ENCODE data around the gene CCDC142.

The CCDC142 gene, protein sequence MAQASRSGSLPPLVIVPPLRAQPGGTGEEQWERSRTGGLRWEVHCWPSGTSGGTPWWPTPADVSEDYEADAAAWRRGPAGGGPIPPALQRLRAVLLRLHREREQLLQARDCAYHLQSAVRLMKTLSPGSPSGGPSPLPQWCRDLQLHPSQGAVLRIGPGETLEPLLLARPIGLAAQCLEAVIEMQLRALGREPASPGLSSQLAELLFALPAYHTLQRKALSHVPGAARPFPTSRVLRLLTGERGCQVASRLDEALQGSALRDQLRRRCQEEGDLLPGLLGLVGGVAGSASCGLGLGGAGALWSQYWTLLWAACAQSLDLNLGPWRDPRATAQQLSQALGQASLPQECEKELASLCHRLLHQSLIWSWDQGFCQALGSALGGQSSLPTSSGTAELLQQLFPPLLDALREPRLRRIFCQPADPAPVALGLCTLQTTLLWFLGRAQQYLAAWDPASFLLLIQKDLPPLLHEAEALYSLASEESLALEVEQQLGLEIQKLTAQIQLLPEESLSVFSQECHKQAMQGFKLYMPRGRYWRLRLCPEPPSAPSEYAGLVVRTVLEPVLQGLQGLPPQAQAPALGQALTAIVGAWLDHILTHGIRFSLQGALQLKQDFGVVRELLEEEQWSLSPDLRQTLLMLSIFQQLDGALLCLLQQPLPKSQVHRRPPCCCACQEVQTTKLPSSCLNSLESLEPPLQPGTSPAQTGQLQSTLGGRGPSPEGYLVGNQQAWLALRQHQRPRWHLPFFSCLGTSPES

GRCh38 chr2:74482801-74483674, at the start of gene CCDC142, which contains the start of gene TTC31:
CCDC142 (minus strand) TSS chr2:74482998; CDS start chr2:74482837, 161 bp downstream.
TTC31 (plus strand) TSS chr2:74483081; CDS start chr2:74483096, 15 bp downstream.
- Histone ChIP-seq H3K4me3 (ENCODE audit: low read depth in 1 of 2, low read length in 2 of 2) (peak within 1 kb of the TSS; percentile 92 to 96), H3K27ac (ENCODE audit: low read depth, low read length) (peak within 1 kb of the TSS; percentile 84), H3K4me1 (ENCODE audit: control insufficient read depth in 1 of 2, insufficient read depth in 2 of 2, low read length in 2 of 2) (peaks cover 21 to 29% of the 10 kb centered on the region in 2 donors), H3K36me3 (ENCODE audit: control insufficient read depth in 1 of 2, insufficient read depth in 2 of 2, low read length in 2 of 2) (peaks cover 0 to 28% of the 10 kb centered on the region in 2 donors), H3K9me3 (ENCODE audit: control insufficient read depth in 1 of 2, low read length in 2 of 2) (no peaks in the 10 kb centered on the region), H3K27me3 (ENCODE audit: control insufficient read depth in 1 of 2, insufficient read depth in 2 of 2, low read length in 2 of 2) (no peaks in the 10 kb centered on the region), H3K9ac (ENCODE audit: low read depth in 1 of 2, low read length in 2 of 2) (peak within 1 kb of the TSS; percentile 67 to 98)

DNA sequence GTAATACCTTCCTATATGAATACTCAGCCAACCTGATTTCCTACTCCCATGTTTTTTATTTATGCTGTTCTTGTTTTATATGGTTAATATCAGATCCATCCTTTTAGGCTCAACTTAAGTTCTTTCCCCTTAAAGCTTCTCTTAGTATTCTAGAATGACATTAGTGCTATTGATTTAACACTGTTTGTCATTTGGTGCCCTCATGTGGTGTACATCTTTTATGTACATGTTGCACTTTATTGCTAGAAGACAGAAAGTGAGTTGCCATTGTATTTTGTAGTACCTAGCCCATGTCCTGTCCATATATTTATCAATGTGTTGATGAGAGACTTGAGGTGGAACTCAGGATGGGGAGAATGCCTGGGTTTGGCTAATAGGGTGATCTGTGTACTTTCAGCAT, 49.4 kb upstream of the CCDC142 start:
- no peak overlapping the region for H3K4me3 ChIP-seq (ENCODE audit: low read depth in 1 of 2, low read length in 2 of 2)
- H3K9me3 ChIP-seq (ENCODE audit: control insufficient read depth in 1 of 2, low read length in 2 of 2) = no peaks in the 10 kb centered on the region
- H3K27me3 ChIP-seq (ENCODE audit: control insufficient read depth in 1 of 2, insufficient read depth in 2 of 2, low read length in 2 of 2) = no peaks in the 10 kb centered on the region
- no peak overlapping the region for H3K27ac ChIP-seq (ENCODE audit: low read depth, low read length)
- peaks cover 10 to 30% of the 10 kb centered on the region in 2 donors for H3K36me3 ChIP-seq (ENCODE audit: control insufficient read depth in 1 of 2, insufficient read depth in 2 of 2, low read length in 2 of 2)
- peaks cover 22 to 33% of the 10 kb centered on the region in 2 donors for H3K4me1 ChIP-seq (ENCODE audit: control insufficient read depth in 1 of 2, insufficient read depth in 2 of 2, low read length in 2 of 2)
- H3K9ac ChIP-seq (ENCODE audit: low read depth in 1 of 2, low read length in 2 of 2) = no peak overlapping the region

DNA sequence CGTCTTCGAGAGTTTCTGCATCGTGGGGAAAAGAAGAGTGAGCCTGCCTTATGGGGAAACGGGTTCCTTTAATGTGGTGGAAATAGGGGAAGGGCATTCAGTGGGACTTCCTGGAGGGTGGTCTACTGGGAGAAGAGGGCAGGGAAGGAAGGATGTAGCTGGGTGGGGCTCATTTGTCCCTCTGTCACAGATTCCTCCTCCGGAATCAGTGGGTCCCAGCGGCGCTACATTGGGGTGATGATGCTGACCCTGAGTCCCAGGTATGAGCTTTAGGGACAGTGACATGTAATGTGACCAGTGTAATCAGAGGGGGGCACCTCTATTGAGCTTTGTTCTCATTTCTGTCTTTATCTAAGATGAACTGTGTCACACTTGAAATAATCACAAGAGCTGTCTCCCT, 48.9 kb upstream of the CCDC142 start:
- Histone ChIP-seq H3K9me3 (ENCODE audit: control insufficient read depth in 1 of 2, low read length in 2 of 2) (no peaks in the 10 kb centered on the region), H3K9ac (ENCODE audit: low read depth in 1 of 2, low read length in 2 of 2) (no peak overlapping the region), H3K27ac (ENCODE audit: low read depth, low read length) (no peak overlapping the region), H3K4me1 (ENCODE audit: control insufficient read depth in 1 of 2, insufficient read depth in 2 of 2, low read length in 2 of 2) (peaks cover 22 to 33% of the 10 kb centered on the region in 2 donors), H3K27me3 (ENCODE audit: control insufficient read depth in 1 of 2, insufficient read depth in 2 of 2, low read length in 2 of 2) (no peaks in the 10 kb centered on the region), H3K36me3 (ENCODE audit: control insufficient read depth in 1 of 2, insufficient read depth in 2 of 2, low read length in 2 of 2) (peaks cover 16 to 36% of the 10 kb centered on the region in 2 donors), H3K4me3 (ENCODE audit: low read depth in 1 of 2, low read length in 2 of 2) (no peak overlapping the region)

GRCh38 chr2:74530239-74531187, 47.7 kb upstream of the CCDC142 start:
- Histone ChIP-seq H3K36me3 (ENCODE audit: control insufficient read depth in 1 of 2, insufficient read depth in 2 of 2, low read length in 2 of 2) (peaks cover 21 to 40% of the 10 kb centered on the region in 2 donors), H3K27ac (ENCODE audit: low read depth, low read length) (peak overlapping the region; percentile 46), H3K9me3 (ENCODE audit: control insufficient read depth in 1 of 2, low read length in 2 of 2) (no peaks in the 10 kb centered on the region), H3K9ac (ENCODE audit: low read depth in 1 of 2, low read length in 2 of 2) (peak overlapping the region; percentile 72 to 83), H3K4me1 (ENCODE audit: control insufficient read depth in 1 of 2, insufficient read depth in 2 of 2, low read length in 2 of 2) (peaks cover 28 to 35% of the 10 kb centered on the region in 2 donors), H3K4me3 (ENCODE audit: low read depth in 1 of 2, low read length in 2 of 2) (peak overlapping the region; percentile 99 to 100), H3K27me3 (ENCODE audit: control insufficient read depth in 1 of 2, insufficient read depth in 2 of 2, low read length in 2 of 2) (no peaks in the 10 kb centered on the region)

GRCh38 chr2:74529357-74530238, 46.8 kb upstream of the CCDC142 start, which contains the start of the genes AUP1 and HTRA2:
AUP1 (minus strand) TSS chr2:74529706; CDS start chr2:74529629, 77 bp downstream.
HTRA2 (plus strand) TSS chr2:74529933; CDS start chr2:74530007, 74 bp downstream.
- H3K36me3 ChIP-seq (ENCODE audit: control insufficient read depth in 1 of 2, insufficient read depth in 2 of 2, low read length in 2 of 2) = peaks cover 21 to 40% of the 10 kb centered on the region in 2 donors
- H3K9me3 ChIP-seq (ENCODE audit: control insufficient read depth in 1 of 2, low read length in 2 of 2) = no peaks in the 10 kb centered on the region

GRCh38 chr2:74528600-74529356, 46.0 kb upstream of the CCDC142 start:
- Histone ChIP-seq H3K4me3 (ENCODE audit: low read depth in 1 of 2, low read length in 2 of 2) (peak overlapping the region; percentile 99 to 100), H3K9me3 (ENCODE audit: control insufficient read depth in 1 of 2, low read length in 2 of 2) (no peaks in the 10 kb centered on the region), H3K27ac (ENCODE audit: low read depth, low read length) (peak overlapping the region; percentile 87), H3K9ac (ENCODE audit: low read depth in 1 of 2, low read length in 2 of 2) (peak overlapping the region; percentile 96 to 99), H3K4me1 (ENCODE audit: control insufficient read depth in 1 of 2, insufficient read depth in 2 of 2, low read length in 2 of 2) (peaks cover 35 to 42% of the 10 kb centered on the region in 2 donors), H3K36me3 (ENCODE audit: control insufficient read depth in 1 of 2, insufficient read depth in 2 of 2, low read length in 2 of 2) (peaks cover 21 to 36% of the 10 kb centered on the region in 2 donors), H3K27me3 (ENCODE audit: control insufficient read depth in 1 of 2, insufficient read depth in 2 of 2, low read length in 2 of 2) (no peaks in the 10 kb centered on the region)

More at GRCh38 chr2:74529357-74530238, 46.8 kb upstream of the CCDC142 start, which contains the start of the genes AUP1 and HTRA2:
- no peaks in the 10 kb centered on the region for H3K27me3 ChIP-seq (ENCODE audit: control insufficient read depth in 1 of 2, insufficient read depth in 2 of 2, low read length in 2 of 2)
- H3K4me1 ChIP-seq (ENCODE audit: control insufficient read depth in 1 of 2, insufficient read depth in 2 of 2, low read length in 2 of 2) = peaks cover 35 to 42% of the 10 kb centered on the region in 2 donors
- H3K27ac ChIP-seq (ENCODE audit: low read depth, low read length) = peak within 1 kb of the TSS; percentile 87
- peak within 1 kb of the TSS; percentile 96 to 99 for H3K9ac ChIP-seq (ENCODE audit: low read depth in 1 of 2, low read length in 2 of 2)
- H3K4me3 ChIP-seq (ENCODE audit: low read depth in 1 of 2, low read length in 2 of 2) = peak within 1 kb of the TSS; percentile 99 to 100

DNA sequence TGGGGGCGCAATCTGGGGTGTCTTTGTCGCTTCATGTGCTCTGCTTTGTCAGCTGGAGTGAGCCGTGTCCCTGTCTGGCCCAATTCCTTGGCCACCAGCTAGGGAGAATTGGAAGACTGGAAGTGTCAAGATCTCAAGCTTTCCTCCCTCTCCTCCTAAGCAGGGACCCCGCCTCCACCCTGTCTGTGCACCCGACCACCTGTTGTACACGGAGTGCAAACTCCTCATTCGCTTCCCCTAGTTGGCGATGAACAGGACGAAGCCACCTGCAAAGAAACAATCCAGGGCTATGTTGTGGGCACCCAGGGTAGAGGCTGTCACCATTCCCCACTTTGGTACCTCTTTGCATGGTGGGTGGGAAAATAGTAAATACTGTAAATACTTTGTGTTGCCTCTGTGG, 44.9 kb upstream of the CCDC142 start:
- Histone ChIP-seq H3K4me1 (ENCODE audit: control insufficient read depth in 1 of 2, insufficient read depth in 2 of 2, low read length in 2 of 2) (peaks cover 35 to 42% of the 10 kb centered on the region in 2 donors), H3K27ac (ENCODE audit: low read depth, low read length) (no peak overlapping the region), H3K9me3 (ENCODE audit: control insufficient read depth in 1 of 2, low read length in 2 of 2) (no peaks in the 10 kb centered on the region), H3K36me3 (ENCODE audit: control insufficient read depth in 1 of 2, insufficient read depth in 2 of 2, low read length in 2 of 2) (peaks cover 21 to 27% of the 10 kb centered on the region in 2 donors), H3K4me3 (ENCODE audit: low read depth in 1 of 2, low read length in 2 of 2) (peak overlapping the region in 1 of 2 donors; percentile 99), H3K9ac (ENCODE audit: low read depth in 1 of 2, low read length in 2 of 2) (no peak overlapping the region), H3K27me3 (ENCODE audit: control insufficient read depth in 1 of 2, insufficient read depth in 2 of 2, low read length in 2 of 2) (no peaks in the 10 kb centered on the region)
